Measurements from ENCODE around the gene CPA4. TPM values are rescaled to one million over a fixed set of nuclear protein-coding genes. Genes with fewer than 3 reads are reported as not detected.
"Not testable (repeated sequence)": the region's sequence is repeated elsewhere in the genome, so short reads cannot be mapped to it uniquely, and the experiment has no call there.

The CPA4 gene
- total RNA-seq, 3 donors from 2014 or later (not counting 1 experiment from before 2014, with no cell fraction given): not detected

DNA sequence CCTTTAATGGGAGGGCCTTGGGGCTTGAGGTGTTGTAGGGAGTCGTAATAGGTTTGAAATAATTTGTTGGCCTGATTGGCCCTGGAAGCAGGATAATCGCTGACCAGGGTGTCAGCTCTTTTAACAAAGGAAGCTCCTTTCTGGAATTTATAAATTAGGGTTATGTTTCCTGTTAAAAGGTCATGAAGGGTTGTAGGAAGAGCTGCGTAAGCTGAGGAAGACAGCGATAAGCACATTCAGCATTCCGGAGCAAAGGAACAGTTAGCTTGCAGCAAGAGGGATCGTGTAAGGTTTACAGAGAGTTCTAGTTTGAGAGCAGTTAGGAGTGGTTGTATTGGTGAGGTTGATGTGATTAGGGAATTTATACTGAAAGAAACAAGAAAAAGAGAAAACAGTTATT, 21.3 kb downstream of the CPA4 start:
- Mint-ChIP-seq H3K4me1 (no peaks in the 10 kb centered on the region), H3K27me3 (ENCODE audit: low read depth in 2 of 2) (peaks cover 0 to 2% of the 10 kb centered on the region in 2 donors), H3K9me3 (no peaks in the 10 kb centered on the region), H3K27ac (no peak overlapping the region), H3K36me3 (no peaks in the 10 kb centered on the region), H3K4me3 (no peak overlapping the region)
- H3K27me3 ChIP-seq (ENCODE audit: control insufficient read depth, insufficient read depth, low read length): no peaks in the 10 kb centered on the region
- DNase-seq: no peak
- H3K9me3 ChIP-seq (ENCODE audit: control insufficient read depth, insufficient read depth, low read length): no peaks in the 10 kb centered on the region
- ATAC-seq: no peak
- H3K27ac ChIP-seq (ENCODE audit: low read length): no peak overlapping the region
- no peaks in the 10 kb centered on the region for H3K4me1 ChIP-seq (ENCODE audit: control insufficient read depth, insufficient read depth, low read length)
- intact Hi-C loops (cut with micrococcal nuclease): no loop called here
- TF ChIP-seq, protein P1, sequence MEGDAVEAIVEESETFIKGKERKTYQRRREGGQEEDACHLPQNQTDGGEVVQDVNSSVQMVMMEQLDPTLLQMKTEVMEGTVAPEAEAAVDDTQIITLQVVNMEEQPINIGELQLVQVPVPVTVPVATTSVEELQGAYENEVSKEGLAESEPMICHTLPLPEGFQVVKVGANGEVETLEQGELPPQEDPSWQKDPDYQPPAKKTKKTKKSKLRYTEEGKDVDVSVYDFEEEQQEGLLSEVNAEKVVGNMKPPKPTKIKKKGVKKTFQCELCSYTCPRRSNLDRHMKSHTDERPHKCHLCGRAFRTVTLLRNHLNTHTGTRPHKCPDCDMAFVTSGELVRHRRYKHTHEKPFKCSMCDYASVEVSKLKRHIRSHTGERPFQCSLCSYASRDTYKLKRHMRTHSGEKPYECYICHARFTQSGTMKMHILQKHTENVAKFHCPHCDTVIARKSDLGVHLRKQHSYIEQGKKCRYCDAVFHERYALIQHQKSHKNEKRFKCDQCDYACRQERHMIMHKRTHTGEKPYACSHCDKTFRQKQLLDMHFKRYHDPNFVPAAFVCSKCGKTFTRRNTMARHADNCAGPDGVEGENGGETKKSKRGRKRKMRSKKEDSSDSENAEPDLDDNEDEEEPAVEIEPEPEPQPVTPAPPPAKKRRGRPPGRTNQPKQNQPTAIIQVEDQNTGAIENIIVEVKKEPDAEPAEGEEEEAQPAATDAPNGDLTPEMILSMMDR (IDR thresholded peaks at IDR 0.05): no peak
- H3K36me3 ChIP-seq (ENCODE audit: control insufficient read depth, insufficient read depth, low read length): no peaks in the 10 kb centered on the region
- WGBS (ENCODE audit: insufficient coverage): 93% methylated on average over 6 of the region's 6 CpGs
- no peak overlapping the region for H3K4me3 ChIP-seq (ENCODE audit: low read length)

DNA sequence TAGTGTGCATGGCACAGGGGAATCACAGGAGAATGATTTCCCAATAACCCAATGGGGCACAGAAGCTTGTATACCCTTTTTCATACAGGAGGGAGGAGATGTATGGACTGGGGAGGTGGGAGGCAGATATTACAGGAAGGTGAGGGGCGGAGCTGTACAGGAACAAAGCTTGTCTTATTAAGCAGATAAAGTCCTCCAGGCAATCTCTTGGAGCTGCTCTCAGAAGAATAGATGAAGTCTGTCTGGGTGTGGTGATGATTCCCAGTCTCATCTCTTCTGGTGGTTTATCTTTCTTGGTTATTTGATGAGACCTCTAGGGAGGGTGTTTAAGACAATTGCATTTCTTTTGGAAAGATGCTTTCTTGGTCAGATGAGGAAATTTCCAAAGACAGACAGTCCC, 26.6 kb downstream of the CPA4 start:
- Histone ChIP-seq H3K4me3 (ENCODE audit: low read length) (no peak overlapping the region), H3K36me3 (ENCODE audit: control insufficient read depth, insufficient read depth, low read length) (no peaks in the 10 kb centered on the region), H3K9me3 (ENCODE audit: control insufficient read depth, insufficient read depth, low read length) (no peaks in the 10 kb centered on the region), H3K4me1 (ENCODE audit: control insufficient read depth, insufficient read depth, low read length) (no peaks in the 10 kb centered on the region), H3K27me3 (ENCODE audit: control insufficient read depth, insufficient read depth, low read length) (no peaks in the 10 kb centered on the region), H3K27ac (ENCODE audit: low read length) (no peak overlapping the region)
- WGBS (ENCODE audit: insufficient coverage): 96% methylated on average over 1 of the region's 1 CpG
- Mint-ChIP-seq H3K9me3 (no peaks in the 10 kb centered on the region), H3K27ac (no peak overlapping the region), H3K27me3 (ENCODE audit: low read depth in 2 of 2) (peaks cover 0 to 2% of the 10 kb centered on the region in 2 donors), H3K4me3 (no peak overlapping the region), H3K4me1 (no peaks in the 10 kb centered on the region), H3K36me3 (no peaks in the 10 kb centered on the region)
- DNase-seq (no peak), ATAC-seq (no peak)
- TF ChIP-seq, protein P1 (IDR thresholded peaks at IDR 0.05): no peak
- intact Hi-C loops (cut with micrococcal nuclease): no loop called here

DNA sequence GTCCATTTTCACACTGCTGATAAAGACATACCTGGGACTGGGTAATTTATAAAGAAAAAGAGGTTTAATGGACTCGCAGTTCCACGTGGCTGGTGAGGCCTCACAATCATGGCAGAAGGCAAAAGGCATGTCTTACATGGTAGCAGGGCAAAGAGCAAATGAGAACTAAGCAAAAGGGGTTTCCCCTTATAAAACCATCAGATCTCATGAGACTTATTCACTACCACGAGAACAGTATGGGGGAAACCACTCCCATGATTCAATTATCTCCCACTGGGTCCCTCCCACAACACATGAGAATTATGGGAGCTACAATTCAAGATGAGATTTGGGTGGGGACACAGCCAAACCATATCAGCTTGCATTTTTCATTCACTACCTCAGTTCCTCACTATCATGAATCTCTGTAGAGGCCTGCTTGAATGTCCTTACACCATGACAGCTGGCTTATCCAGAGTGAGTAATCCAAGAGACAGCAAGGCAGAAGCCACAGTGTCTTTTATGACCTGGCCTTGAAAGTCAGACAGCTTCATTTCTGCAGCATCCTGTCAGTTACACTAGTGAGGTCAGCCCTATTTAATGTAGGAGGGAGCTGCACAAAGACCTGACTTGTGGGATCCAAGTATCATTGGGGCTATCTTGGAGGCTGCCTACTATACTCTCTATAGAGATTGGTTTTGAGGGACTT, 28.7 kb downstream of the CPA4 start:
- H3K9me3 Mint-ChIP-seq; H3K4me3 ChIP-seq (ENCODE audit: low read length); H3K4me1 Mint-ChIP-seq; intact Hi-C loops (cut with micrococcal nuclease); H3K4me1 ChIP-seq (ENCODE audit: control insufficient read depth, insufficient read depth, low read length); H3K27me3 ChIP-seq (ENCODE audit: control insufficient read depth, insufficient read depth, low read length); DNase-seq; H3K9me3 ChIP-seq (ENCODE audit: control insufficient read depth, insufficient read depth, low read length); ATAC-seq; H3K27ac Mint-ChIP-seq; H3K36me3 Mint-ChIP-seq; H3K27me3 Mint-ChIP-seq (ENCODE audit: low read depth in 2 of 2); H3K27ac ChIP-seq (ENCODE audit: low read length); H3K4me3 Mint-ChIP-seq; H3K36me3 ChIP-seq (ENCODE audit: control insufficient read depth, insufficient read depth, low read length): not testable (repeated sequence)
- 90% methylated on average over 2 of the region's 3 CpGs for WGBS (ENCODE audit: insufficient coverage)

DNA sequence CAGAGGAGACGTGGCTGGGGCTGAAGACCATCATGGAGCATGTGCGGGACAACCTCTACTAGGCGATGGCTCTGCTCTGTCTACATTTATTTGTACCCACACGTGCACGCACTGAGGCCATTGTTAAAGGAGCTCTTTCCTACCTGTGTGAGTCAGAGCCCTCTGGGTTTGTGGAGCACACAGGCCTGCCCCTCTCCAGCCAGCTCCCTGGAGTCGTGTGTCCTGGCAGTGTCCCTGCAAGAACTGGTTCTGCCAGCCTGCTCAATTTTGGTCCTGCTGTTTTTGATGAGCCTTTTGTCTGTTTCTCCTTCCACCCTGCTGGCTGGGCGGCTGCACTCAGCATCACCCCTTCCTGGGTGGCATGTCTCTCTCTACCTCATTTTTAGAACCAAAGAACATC, 29.7 kb downstream of the CPA4 start:
- H3K27ac ChIP-seq (ENCODE audit: low read length): no peak overlapping the region
- DNase-seq (no peak), ATAC-seq (no peak)
- H3K27me3 ChIP-seq (ENCODE audit: control insufficient read depth, insufficient read depth, low read length): no peaks in the 10 kb centered on the region
- no peak overlapping the region for H3K4me3 ChIP-seq (ENCODE audit: low read length)
- H3K36me3 ChIP-seq (ENCODE audit: control insufficient read depth, insufficient read depth, low read length): no peaks in the 10 kb centered on the region
- no peak overlapping the region for H3K4me3 Mint-ChIP-seq
- H3K4me1 ChIP-seq (ENCODE audit: control insufficient read depth, insufficient read depth, low read length): no peaks in the 10 kb centered on the region
- no peaks in the 10 kb centered on the region for H3K36me3 Mint-ChIP-seq
- H3K9me3 Mint-ChIP-seq: no peaks in the 10 kb centered on the region
- no peaks in the 10 kb centered on the region for H3K9me3 ChIP-seq (ENCODE audit: control insufficient read depth, insufficient read depth, low read length)
- no peak overlapping the region for H3K27ac Mint-ChIP-seq
- intact Hi-C loops (cut with micrococcal nuclease): no loop called here
- peaks cover 0 to 2% of the 10 kb centered on the region in 2 donors for H3K27me3 Mint-ChIP-seq (ENCODE audit: low read depth in 2 of 2)
- TF ChIP-seq, protein P1 (IDR thresholded peaks at IDR 0.05): no peak
- WGBS (ENCODE audit: insufficient coverage): 90% methylated on average over 7 of the region's 7 CpGs
- H3K4me1 Mint-ChIP-seq: no peaks in the 10 kb centered on the region

All from natural killer cell (primary cell).